HG03432 (cell line): Measurements from ENCODE around the gene PFKL.

Experiments used
- ATAC-seq: cut with Tn5 transposase; IDR thresholded peaks from one replicate; pipeline ENCODE4 v1.9.1; 2021; ENCODE audit warnings: mild to moderate bottlenecking, moderate library complexity; ENCODE audit not compliant: unreplicated experiment

PFKL gene

DNA sequence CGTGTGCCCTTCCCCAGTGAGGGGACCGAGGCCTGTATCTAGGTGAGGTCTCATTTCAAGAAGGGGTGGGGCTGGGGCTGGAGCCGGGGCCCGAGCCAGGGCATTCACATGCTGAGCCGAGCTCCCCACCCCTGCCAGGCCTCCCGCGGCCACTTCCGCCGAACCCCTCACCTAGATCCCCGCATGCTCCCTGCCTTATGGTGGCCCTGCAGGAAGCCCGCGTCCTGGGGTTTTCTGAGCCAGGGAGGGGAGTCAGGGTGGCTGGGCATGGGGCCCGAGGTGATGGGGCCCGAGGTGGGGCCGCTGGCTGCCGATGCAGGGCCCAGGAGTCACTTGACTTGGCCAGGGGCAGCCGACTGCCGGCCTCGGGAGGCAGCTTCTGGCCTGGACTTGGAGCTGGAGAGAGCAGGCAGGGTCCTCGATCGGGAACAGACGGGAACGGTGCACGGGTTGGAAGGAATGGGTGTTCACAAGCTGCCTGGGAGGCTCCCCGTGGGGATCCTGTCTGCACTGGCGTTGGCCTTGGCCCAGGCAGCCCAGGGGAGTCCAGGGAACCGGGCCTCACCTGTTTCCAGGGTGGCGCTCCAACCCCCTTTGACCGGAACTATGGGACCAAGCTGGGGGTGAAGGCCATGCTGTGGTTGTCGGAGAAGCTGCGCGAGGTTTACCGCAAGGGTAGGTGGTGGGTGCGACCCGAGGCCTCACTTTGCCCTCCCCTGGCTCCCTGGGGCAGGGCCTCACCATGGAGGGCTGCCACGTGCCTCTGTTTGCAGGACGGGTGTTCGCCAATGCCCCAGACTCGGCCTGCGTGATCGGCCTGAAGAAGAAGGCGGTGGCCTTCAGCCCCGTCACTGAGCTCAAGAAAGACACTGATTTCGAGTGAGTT lies 25.8 kb downstream of the PFKL start:
- no peak for ATAC-seq

- no peak for ATAC-seq
These were observed 26.4 kb downstream of the PFKL start for GRCh38 chr21:44326272-44326647.

DNA sequence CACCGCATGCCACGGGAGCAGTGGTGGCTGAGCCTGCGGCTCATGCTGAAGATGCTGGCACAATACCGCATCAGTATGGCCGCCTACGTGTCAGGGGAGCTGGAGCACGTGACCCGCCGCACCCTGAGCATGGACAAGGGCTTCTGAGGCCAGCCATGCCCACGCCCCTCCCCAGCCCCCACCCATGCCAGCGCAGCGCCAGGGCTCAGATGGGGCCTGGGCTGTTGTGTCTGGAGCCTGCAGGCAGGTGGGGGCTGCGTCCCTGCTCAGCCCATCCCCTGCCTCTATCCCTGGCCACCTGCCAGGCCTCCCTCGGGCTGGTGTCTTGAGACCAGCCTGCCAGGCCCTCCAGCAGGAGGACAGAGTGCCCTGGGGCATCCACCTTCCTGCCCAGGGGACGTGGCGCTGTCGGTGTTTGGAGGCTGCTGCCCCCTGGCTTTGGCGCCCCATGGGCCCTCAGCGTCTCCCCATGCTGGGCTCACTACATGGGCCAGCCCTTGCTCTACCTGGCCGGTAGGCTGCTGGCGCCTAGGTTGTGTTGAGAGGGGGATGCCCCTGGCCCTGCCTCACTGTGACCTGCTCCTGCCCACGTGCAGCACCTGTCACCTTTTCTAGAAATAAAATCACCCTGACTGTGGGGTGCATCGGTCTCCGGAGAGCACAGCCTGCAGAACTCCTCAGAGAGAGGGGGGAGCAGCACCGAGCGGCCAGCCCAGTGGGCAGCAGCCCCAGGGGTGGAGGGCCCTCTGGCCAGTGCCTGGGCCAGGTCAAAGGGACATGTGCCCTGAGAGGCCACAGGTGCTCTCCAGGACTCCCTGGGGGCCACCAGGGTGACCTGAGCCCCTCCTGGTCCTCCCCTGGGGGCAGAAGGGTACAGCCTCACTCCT lies 27.1 kb downstream of the PFKL start:
- no peak for ATAC-seq

- ATAC-seq = no peak
These were observed 27.7 kb downstream of the PFKL start for GRCh38 chr21:44327603-44327974.

GRCh38 chr21:44328242-44328895 lies 28.5 kb downstream of the PFKL start:
- no peak for ATAC-seq

- ATAC-seq = no peak
These were observed 29.4 kb downstream of the PFKL start for GRCh38 chr21:44329086-44329889.

- no peak for ATAC-seq
These were observed 30.3 kb downstream of the PFKL start for GRCh38 chr21:44329971-44330681.

GRCh38 chr21:44330698-44331097 lies 30.8 kb downstream of the PFKL start:
- ATAC-seq = no peak

DNA sequence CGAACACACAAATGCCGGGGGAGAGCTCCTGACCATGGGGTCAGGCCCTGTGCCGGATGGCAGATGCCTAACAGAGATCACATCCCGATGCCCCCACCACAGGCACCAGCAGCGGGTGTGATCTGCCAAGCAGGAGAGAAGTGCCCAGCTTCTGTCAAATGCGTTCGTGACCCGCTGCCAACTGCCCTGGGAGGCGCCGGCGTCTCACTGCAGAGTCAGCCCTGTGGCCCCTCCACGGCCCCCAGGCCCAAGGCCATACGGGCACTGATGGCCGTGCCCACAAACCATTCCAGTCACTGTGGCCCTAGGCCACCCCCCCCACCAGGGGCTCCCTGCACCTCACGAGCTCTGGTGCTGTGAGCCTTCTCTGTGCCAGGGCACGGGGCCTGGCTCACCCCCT lies 31.4 kb downstream of the PFKL start:
- ATAC-seq = no peak

GRCh38 chr21:44331650-44332307 lies 31.9 kb downstream of the PFKL start:
- ATAC-seq = no peak

- no peak for ATAC-seq
These were observed 32.5 kb downstream of the PFKL start for GRCh38 chr21:44332383-44332782.

GRCh38 chr21:44332965-44333364 lies 33.1 kb downstream of the PFKL start:
- no peak for ATAC-seq

GRCh38 chr21:44333509-44334328 lies 33.9 kb downstream of the PFKL start:
- no peak for ATAC-seq

DNA sequence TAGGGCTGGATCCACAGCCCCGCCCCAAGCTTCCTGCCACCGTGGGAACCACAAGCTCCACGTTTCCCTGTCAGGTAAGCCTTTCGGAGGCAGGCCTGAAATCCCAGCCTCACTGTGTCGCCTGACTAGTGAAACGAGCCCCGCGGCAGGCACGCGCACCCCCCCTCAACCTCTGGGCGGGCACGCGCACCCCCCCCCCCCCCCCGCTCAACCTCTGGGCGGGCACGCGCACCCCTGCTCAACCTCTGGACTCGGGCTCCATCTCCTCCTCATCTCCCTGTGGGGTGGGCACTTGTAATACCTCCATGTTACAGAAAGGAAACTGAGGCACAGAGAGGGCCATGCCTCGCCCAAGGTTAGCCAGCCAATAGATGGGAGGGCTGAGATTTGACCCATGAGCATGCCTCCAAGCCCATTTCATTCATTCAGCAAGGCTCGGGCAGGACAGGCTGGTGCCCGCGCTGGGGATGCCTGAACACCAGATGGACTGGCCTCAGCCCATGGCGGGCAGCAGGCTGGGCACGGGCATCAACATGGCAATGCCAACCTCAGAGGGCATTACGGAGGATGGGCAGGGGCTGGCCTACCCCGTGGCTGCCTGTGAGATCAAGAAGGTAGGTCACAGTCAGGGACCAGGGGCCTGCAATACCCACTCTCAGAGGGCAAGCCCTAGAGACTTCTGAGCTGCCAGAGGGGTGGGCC lies 34.6 kb downstream of the PFKL start:
- ATAC-seq = no peak

- ATAC-seq = no peak
These were observed 35.6 kb downstream of the PFKL start for GRCh38 chr21:44335266-44336059.

GRCh38 chr21:44337449-44337848 lies 37.6 kb downstream of the PFKL start:
- ATAC-seq = no peak
